ENCODE data around the gene ACSM4.
"Not testable (repeated sequence)": the region's sequence is repeated elsewhere in the genome, so short reads cannot be mapped to it uniquely, and the experiment has no call there.

Gene ACSM4

GRCh38 chr12:7324176-7324575 lies 20.3 kb downstream of the ACSM4 start:
- DNase-seq = no peak
- intact Hi-C loops (cut with DNase I) = no loop called here

GRCh38 chr12:7327918-7328317 lies 24.0 kb downstream of the ACSM4 start:
- DNase-seq = no peak
- intact Hi-C loops (cut with DNase I) = no loop called here

- intact Hi-C loops (cut with DNase I); DNase-seq: not testable (repeated sequence)
These were observed 33.9 kb downstream of the ACSM4 start for GRCh38 chr12:7337790-7338189.

- intact Hi-C loops (cut with DNase I) = no loop called here
- DNase-seq = no peak
These were observed 35.8 kb downstream of the ACSM4 start for GRCh38 chr12:7339675-7340074.

GRCh38 chr12:7344833-7345606 lies 41.1 kb downstream of the ACSM4 start:
- intact Hi-C loops (cut with DNase I) = no loop called here
- DNase-seq = no peak

GRCh38 chr12:7346551-7347225 lies 42.8 kb downstream of the ACSM4 start:
- no peak for DNase-seq

GRCh38 chr12:7349418-7349817 lies 45.5 kb downstream of the ACSM4 start:
- DNase-seq = no peak
- intact Hi-C loops (cut with DNase I) = no loop called here

More at GRCh38 chr12:7346551-7347225, 42.8 kb downstream of the ACSM4 start:
- intact Hi-C loops (cut with DNase I) = no loop called here

- intact Hi-C loops (cut with DNase I) = no loop called here
- no peak for DNase-seq
These were observed 47.3 kb downstream of the ACSM4 start for GRCh38 chr12:7351177-7351576.

GRCh38 chr12:7352661-7353060 lies 48.8 kb downstream of the ACSM4 start:
- intact Hi-C loops (cut with DNase I) = no loop called here
- no peak for DNase-seq

GRCh38 chr12:7354529-7354928 lies 50.7 kb downstream of the ACSM4 start:
- no peak for DNase-seq
- intact Hi-C loops (cut with DNase I) = no loop called here

- DNase-seq = no peak
- intact Hi-C loops (cut with DNase I) = no loop called here
These were observed 57.4 kb downstream of the ACSM4 start for GRCh38 chr12:7361265-7361664.

GRCh38 chr12:7362734-7363133 lies 58.9 kb downstream of the ACSM4 start:
- DNase-seq = no peak
- intact Hi-C loops (cut with DNase I) = no loop called here

- intact Hi-C loops (cut with DNase I) = no loop called here
These were observed 65.4 kb downstream of the ACSM4 start for GRCh38 chr12:7369274-7369729.

GRCh38 chr12:7373226-7373625 lies 69.4 kb downstream of the ACSM4 start:
- intact Hi-C loops (cut with DNase I) = no loop called here
- DNase-seq = peak in 8 of 10 donors; percentile 16 to 93 (median 54)

More at GRCh38 chr12:7369274-7369729, 65.4 kb downstream of the ACSM4 start:
- DNase-seq = peak in 6 of 10 donors; percentile 10 to 83 (median 47)

- DNase-seq = peak in 6 of 10 donors; percentile 12 to 86 (median 32)
- intact Hi-C loops (cut with DNase I) = no loop called here
These were observed 70.7 kb downstream of the ACSM4 start for GRCh38 chr12:7374423-7375144.

- intact Hi-C loops (cut with DNase I) = no loop called here
- DNase-seq = peak in 1 of 10 donors; percentile 43
These were observed 71.3 kb downstream of the ACSM4 start for GRCh38 chr12:7375145-7375543.

GRCh38 chr12:7376196-7376595 lies 72.3 kb downstream of the ACSM4 start:
- intact Hi-C loops (cut with DNase I) = no loop called here

More at GRCh38 chr12:7376196-7376595, 72.3 kb downstream of the ACSM4 start:
- no peak for DNase-seq

Data from posterior cingulate gyrus (tissue), 11 donors.